ENCODE measurements around the gene A1BG. TPM values are rescaled to one million over a fixed set of nuclear protein-coding genes. Genes with fewer than 3 reads are reported as not detected.
"Not testable (repeated sequence)": the region's sequence is repeated elsewhere in the genome, so short reads cannot be mapped to it uniquely, and the experiment has no call there.

The A1BG gene
- total RNA-seq, 1 donor from 2014 or later, result 21.8 TPM

DNA sequence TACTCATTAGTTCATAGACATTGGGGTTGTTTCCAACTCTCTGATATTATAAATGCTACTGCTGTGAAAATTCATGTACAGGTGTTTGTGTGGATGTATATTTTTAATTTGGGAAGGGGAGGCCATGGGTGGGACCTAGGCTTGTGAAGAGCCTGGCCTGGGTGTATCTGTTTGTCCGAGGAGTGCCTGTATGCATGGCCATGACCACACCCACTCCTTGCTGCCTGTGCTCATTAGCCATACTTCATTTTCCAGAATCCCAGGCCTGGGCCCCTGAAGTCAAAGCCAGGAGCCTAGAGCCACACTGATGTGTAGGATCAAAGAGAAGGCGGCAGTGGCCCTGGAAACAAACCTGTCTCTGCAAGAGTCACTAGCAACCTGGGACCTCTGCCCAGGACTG is 37.7 kb downstream of the A1BG start:
- intact Hi-C loops (cut with micrococcal nuclease), result no loop called here
- ATAC-seq (ENCODE audit: low read depth) (no peak), DNase-seq (no peak)
- no peaks in the 10 kb centered on the region for H3K9me3 Mint-ChIP-seq
- H3K27ac Mint-ChIP-seq, result no peak overlapping the region
- peaks cover 53% of the 10 kb centered on the region for H3K36me3 Mint-ChIP-seq (ENCODE audit: low read depth)
- no peaks in the 10 kb centered on the region for H3K27me3 Mint-ChIP-seq
- H3K4me3 Mint-ChIP-seq, result no peak overlapping the region
- H3K4me1 Mint-ChIP-seq, result no peaks in the 10 kb centered on the region
- ChIA-PET POLR2A (no interaction called here), CTCF (no interaction called here)
- TF ChIP-seq, protein P1, sequence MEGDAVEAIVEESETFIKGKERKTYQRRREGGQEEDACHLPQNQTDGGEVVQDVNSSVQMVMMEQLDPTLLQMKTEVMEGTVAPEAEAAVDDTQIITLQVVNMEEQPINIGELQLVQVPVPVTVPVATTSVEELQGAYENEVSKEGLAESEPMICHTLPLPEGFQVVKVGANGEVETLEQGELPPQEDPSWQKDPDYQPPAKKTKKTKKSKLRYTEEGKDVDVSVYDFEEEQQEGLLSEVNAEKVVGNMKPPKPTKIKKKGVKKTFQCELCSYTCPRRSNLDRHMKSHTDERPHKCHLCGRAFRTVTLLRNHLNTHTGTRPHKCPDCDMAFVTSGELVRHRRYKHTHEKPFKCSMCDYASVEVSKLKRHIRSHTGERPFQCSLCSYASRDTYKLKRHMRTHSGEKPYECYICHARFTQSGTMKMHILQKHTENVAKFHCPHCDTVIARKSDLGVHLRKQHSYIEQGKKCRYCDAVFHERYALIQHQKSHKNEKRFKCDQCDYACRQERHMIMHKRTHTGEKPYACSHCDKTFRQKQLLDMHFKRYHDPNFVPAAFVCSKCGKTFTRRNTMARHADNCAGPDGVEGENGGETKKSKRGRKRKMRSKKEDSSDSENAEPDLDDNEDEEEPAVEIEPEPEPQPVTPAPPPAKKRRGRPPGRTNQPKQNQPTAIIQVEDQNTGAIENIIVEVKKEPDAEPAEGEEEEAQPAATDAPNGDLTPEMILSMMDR (IDR thresholded peaks at IDR 0.05), result no peak

DNA sequence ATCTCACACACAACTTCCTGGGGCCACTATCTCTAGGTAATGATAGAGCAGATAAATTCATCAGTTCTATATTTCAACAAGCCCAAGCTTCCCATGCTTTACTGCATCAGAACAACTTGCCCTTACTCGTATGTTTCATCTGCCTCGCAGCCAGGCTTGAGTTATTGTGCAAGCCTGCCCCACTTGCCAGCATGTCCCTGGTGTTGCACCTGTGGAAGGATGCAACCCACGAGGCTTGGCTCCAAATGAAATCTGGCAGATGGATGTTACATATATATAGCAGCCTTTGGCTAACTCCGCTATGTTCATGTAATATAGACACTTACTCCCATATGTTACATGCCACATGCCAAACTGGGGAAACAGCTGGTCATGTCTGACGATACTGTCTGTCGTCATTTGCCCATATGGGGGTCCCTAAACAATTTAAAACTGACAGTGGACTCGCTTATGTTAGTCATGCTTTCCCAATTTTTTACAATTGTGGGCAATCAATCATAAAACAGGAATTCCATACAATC is 41.9 kb downstream of the A1BG start:
- TF ChIP-seq, protein P1 (IDR thresholded peaks at IDR 0.05), result no peak
- POLR2A ChIA-PET, result no interaction called here
- Mint-ChIP-seq H3K9me3 (no peaks in the 10 kb centered on the region), H3K4me3 (no peak overlapping the region), H3K27me3 (no peaks in the 10 kb centered on the region), H3K36me3 (ENCODE audit: low read depth) (peaks cover 90% of the 10 kb centered on the region), H3K4me1 (peaks cover 16% of the 10 kb centered on the region), H3K27ac (no peak overlapping the region)
- DNase-seq (no peak), ATAC-seq (ENCODE audit: low read depth) (no peak)
- CTCF ChIA-PET, result interaction anchor here (1.1 kb wide), 1 partner anchor 18 kb away, joined by 3 read pairs; no protein-coding TSS in a partner anchor
- intact Hi-C loops (cut with micrococcal nuclease), result no loop called here

DNA sequence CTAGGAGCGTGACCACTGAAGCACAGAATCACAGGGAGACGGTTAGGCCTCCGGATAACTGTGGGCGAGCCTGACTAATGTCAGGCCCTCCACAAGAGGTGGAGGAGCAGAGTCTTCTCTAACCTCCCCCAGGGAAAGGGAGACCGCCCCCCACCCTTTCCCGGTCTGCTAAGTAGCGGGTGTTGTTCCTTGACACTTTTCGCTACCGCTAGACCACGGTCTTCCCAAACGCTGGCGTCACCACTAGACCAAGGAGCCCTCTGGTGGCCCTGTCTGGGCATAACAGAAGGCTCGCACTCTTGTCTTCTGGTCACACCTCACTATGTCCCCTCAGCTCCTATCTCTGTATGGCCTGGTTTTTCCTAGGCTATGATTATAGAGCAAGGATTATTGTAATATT is 42.6 kb downstream of the A1BG start:
- H3K9me3 Mint-ChIP-seq; ATAC-seq (ENCODE audit: low read depth); POLR2A ChIA-PET; H3K27ac Mint-ChIP-seq; H3K27me3 Mint-ChIP-seq; intact Hi-C loops (cut with micrococcal nuclease); H3K4me3 Mint-ChIP-seq; DNase-seq: not testable (repeated sequence)
- CTCF ChIA-PET, result interaction anchor here (1.1 kb wide), 1 partner anchor 18 kb away, joined by 3 read pairs; no protein-coding TSS in a partner anchor
- Mint-ChIP-seq H3K4me1 (peaks cover 24% of the 10 kb centered on the region), H3K36me3 (ENCODE audit: low read depth) (peaks cover 90% of the 10 kb centered on the region)

DNA sequence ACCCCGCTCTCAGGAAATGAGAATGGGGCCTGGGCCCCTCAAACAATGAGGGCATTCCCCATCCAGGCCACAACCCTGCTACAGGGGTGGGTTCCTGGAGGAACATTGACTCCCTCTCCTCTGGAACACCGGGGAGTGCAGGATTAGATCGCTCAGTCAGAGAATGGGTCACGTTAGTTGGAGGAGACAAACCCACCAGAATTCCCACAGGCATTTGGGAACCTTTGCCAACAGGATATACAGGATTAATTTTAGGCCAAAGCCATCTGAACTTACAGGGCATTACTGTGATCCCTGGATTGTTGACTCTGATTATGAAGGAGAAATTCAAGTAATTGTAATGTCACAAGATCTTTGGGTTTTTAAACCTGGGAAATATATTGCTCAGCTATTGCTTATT is 45.6 kb downstream of the A1BG start:
- H3K9me3 Mint-ChIP-seq, result no peaks in the 10 kb centered on the region
- ChIA-PET POLR2A (no interaction called here), CTCF (no interaction called here)
- H3K4me3 Mint-ChIP-seq, result no peak overlapping the region
- no peak for DNase-seq
- TF ChIP-seq, protein P1 (IDR thresholded peaks at IDR 0.05), result no peak
- H3K27me3 Mint-ChIP-seq, result no peaks in the 10 kb centered on the region
- peaks cover 71% of the 10 kb centered on the region for H3K36me3 Mint-ChIP-seq (ENCODE audit: low read depth)
- ATAC-seq (ENCODE audit: low read depth), result no peak
- no peak overlapping the region for H3K27ac Mint-ChIP-seq
- peaks cover 38% of the 10 kb centered on the region for H3K4me1 Mint-ChIP-seq
- intact Hi-C loops (cut with micrococcal nuclease), result loop anchor here (10.0 kb wide), 1 partner anchor 303 kb away; the partner anchor contains the start of gene ZNF606

DNA sequence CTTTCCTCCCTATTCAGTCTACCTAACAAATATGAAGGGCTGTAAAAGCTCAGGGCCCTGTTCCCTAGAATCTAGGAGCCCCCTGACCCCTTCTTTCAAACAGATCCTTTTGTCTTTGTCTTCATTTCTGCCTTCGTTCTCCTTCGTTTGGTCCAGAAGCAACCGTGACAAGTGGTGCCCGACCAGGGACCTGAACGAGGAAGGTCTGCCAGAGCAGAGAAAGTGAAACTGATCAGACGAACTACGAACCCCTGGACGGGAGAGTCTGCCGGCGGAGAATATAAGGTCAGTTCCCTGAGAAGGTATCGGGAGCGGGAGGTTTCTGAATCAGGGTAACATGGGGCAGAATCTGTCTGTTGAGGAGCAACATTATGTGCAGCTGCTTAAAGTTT is 47.4 kb downstream of the A1BG start:
- ChIA-PET CTCF (interaction anchor here (1.3 kb wide), 1 partner anchor 19 kb away, joined by 3 read pairs; no protein-coding TSS in a partner anchor), POLR2A (interaction anchor here (0.5 to 3.8 kb wide), 10 partner anchors 11 to 1024 kb away, joined by 3 to 23 read pairs (median 8); partner anchors contain the start of genes ZNF274, ZNF497, ZNF8 and ZSCAN22)
- intact Hi-C loops (cut with micrococcal nuclease), result loop anchor here (1.0 to 10.0 kb wide), 11 partner anchors 20 to 917 kb away; partner anchors contain the start of genes ZNF132, ZNF497, ZNF548 and ZNF584
- Mint-ChIP-seq H3K36me3 (ENCODE audit: low read depth) (peaks cover 57% of the 10 kb centered on the region), H3K27me3 (no peaks in the 10 kb centered on the region), H3K4me1 (peaks cover 38% of the 10 kb centered on the region), H3K27ac (peak overlapping the region; percentile 98), H3K9me3 (no peaks in the 10 kb centered on the region), H3K4me3 (peak overlapping the region; percentile 100)
- TF ChIP-seq, protein P1 (IDR thresholded peaks at IDR 0.05), result no peak
- ATAC-seq (ENCODE audit: low read depth) (no peak), DNase-seq (no peak)

Data from activated B cell treated with CpG ODN at 0.5 μM for 24 hours (primary cell).